ENCODE measurements around the gene EHBP1L1. TPM values are rescaled to one million over a fixed set of nuclear protein-coding genes. Genes with fewer than 3 reads are reported as not detected.

EHBP1L1 gene
- total and polyA plus RNA-seq, 4 donors = 1.1 to 120 (median 10.0) TPM

GRCh38 chr11:65554057-65554818 is 21.6 kb upstream of the EHBP1L1 start:
- 90% methylated on average over 27 of the region's 27 CpGs for WGBS
- no peak overlapping the region for H3K27ac ChIP-seq (ENCODE audit: low read depth in 1 of 2, low read length in 2 of 2)
- no peak for TF ChIP-seq HNF4G (IDR thresholded peaks at IDR 0.05)
- TF ChIP-seq MAX (IDR thresholded peaks at IDR 0.05) = no peak
- TF ChIP-seq NR2F2 (IDR thresholded peaks at IDR 0.05) = no peak
- no peak for TF ChIP-seq EGR1 (IDR thresholded peaks at IDR 0.05; ENCODE audit: low read depth in 2 of 2)
- no peak for TF ChIP-seq FOXA1 (IDR thresholded peaks at IDR 0.05)
- TF ChIP-seq TAF1 (conservative IDR thresholded peaks at IDR 0.05) = no peak
- TF ChIP-seq REST (IDR thresholded peaks at IDR 0.05) = no peak
- no peak for TF ChIP-seq ZBTB33 (IDR thresholded peaks at IDR 0.05)
- no peak for TF ChIP-seq RAD21 (IDR thresholded peaks at IDR 0.05)
- no peak for TF ChIP-seq CTCF (IDR thresholded peaks at IDR 0.05; ENCODE audit: low read depth, low read length, missing input control)
- no peak for TF ChIP-seq HNF4A (conservative IDR thresholded peaks at IDR 0.05)
- TF ChIP-seq JUND (IDR thresholded peaks at IDR 0.05) = no peak
- no peak for TF ChIP-seq RXRA (IDR thresholded peaks at IDR 0.05)
- no peak for TF ChIP-seq ATF3 (IDR thresholded peaks at IDR 0.05)
- no peak for TF ChIP-seq SP1 (IDR thresholded peaks at IDR 0.05)
- TF ChIP-seq FOXA2 (IDR thresholded peaks at IDR 0.05) = no peak
- no peak for TF ChIP-seq YY1 (IDR thresholded peaks at IDR 0.05)
- TF ChIP-seq GABPA (IDR thresholded peaks at IDR 0.05 in 1 of 2, conservative IDR thresholded peaks at IDR 0.05 in 1 of 2) = no peak
- no peaks in the 10 kb centered on the region for H3K9me3 ChIP-seq (ENCODE audit: control insufficient read depth in 4 of 4, low read length in 3 of 4)
- H3K9ac ChIP-seq (ENCODE audit: low read depth in 1 of 2, low read length in 2 of 2) = no peak overlapping the region
- no peaks in the 10 kb centered on the region for H3K27me3 ChIP-seq (ENCODE audit: control insufficient read depth in 4 of 4, insufficient read depth in 4 of 4, low read length in 3 of 4)
- no peak for DNase-seq (ENCODE audit: low spot score)
- H3K4me3 ChIP-seq (ENCODE audit: low read depth in 1 of 3, low read length in 3 of 3) = no peak overlapping the region
- peaks cover 0 to 4% (median 0%) of the 10 kb centered on the region in 4 donors for H3K36me3 ChIP-seq (ENCODE audit: control insufficient read depth in 4 of 4, insufficient read depth in 3 of 4, low read depth in 1 of 4, low read length in 3 of 4)
- peaks cover 9 to 45% (median 24%) of the 10 kb centered on the region in 4 donors for H3K4me1 ChIP-seq (ENCODE audit: control insufficient read depth in 4 of 4, insufficient read depth in 4 of 4, low read length in 3 of 4)

Measured in liver (tissue), 9 donors.